ENCODE measurements around the gene MEF2C. TPM values are rescaled to one million over a fixed set of nuclear protein-coding genes. Genes with fewer than 3 reads are reported as not detected.
"Not testable (repeated sequence)": the region's sequence is repeated elsewhere in the genome, so short reads cannot be mapped to it uniquely, and the experiment has no call there.

Gene MEF2C
- total RNA-seq, result 0.33 and 0.71 TPM in 2 replicates

- peak; percentile 59 for DNase-seq
- peaks cover 20% of the 10 kb centered on the region for H3K4me1 Mint-ChIP-seq
- H3K9me3 Mint-ChIP-seq, result no peaks in the 10 kb centered on the region
- peaks cover 64% of the 10 kb centered on the region for H3K27me3 Mint-ChIP-seq
- peak within 1 kb of the TSS; percentile 82 for H3K4me3 Mint-ChIP-seq
- peak within 1 kb of the TSS; percentile 8 for H3K27ac Mint-ChIP-seq
- intact Hi-C loops (cut with micrococcal nuclease), result loop anchor here (5.0 to 10.0 kb wide), 5 partner anchors 51 to 1098 kb away; no protein-coding TSS in a partner anchor
- H3K36me3 Mint-ChIP-seq (ENCODE audit: low read depth), result no peaks in the 10 kb centered on the region
Measured at GRCh38 chr5:88883059-88883835, at the start of gene MEF2C. MEF2C (minus strand) TSS chr5:88883184; CDS start chr5:88823788, 59,396 bp downstream.

- Mint-ChIP-seq H3K9me3 (no peaks in the 10 kb centered on the region), H3K27ac (no peak overlapping the region), H3K27me3 (peaks cover 4% of the 10 kb centered on the region), H3K4me3 (no peak overlapping the region), H3K36me3 (ENCODE audit: low read depth) (no peaks in the 10 kb centered on the region), H3K4me1 (no peaks in the 10 kb centered on the region)
- no peak for DNase-seq
- intact Hi-C loops (cut with micrococcal nuclease), result no loop called here
Measured at GRCh38 chr5:88932541-88932940, 49.6 kb upstream of the MEF2C start.

- no peak for DNase-seq
- Mint-ChIP-seq H3K4me1 (no peaks in the 10 kb centered on the region), H3K27me3 (peaks cover 3% of the 10 kb centered on the region), H3K4me3 (no peak overlapping the region), H3K36me3 (ENCODE audit: low read depth) (no peaks in the 10 kb centered on the region), H3K9me3 (no peaks in the 10 kb centered on the region), H3K27ac (no peak overlapping the region)
- intact Hi-C loops (cut with micrococcal nuclease), result no loop called here
Measured at GRCh38 chr5:88930335-88930734, 47.4 kb upstream of the MEF2C start.

- intact Hi-C loops (cut with micrococcal nuclease), result no loop called here
- H3K36me3 Mint-ChIP-seq (ENCODE audit: low read depth), result no peaks in the 10 kb centered on the region
- no peaks in the 10 kb centered on the region for H3K9me3 Mint-ChIP-seq
- H3K4me1 Mint-ChIP-seq, result no peaks in the 10 kb centered on the region
- DNase-seq, result no peak
- no peak overlapping the region for H3K4me3 Mint-ChIP-seq
- H3K27me3 Mint-ChIP-seq, result no peaks in the 10 kb centered on the region
- H3K27ac Mint-ChIP-seq, result no peak overlapping the region
Measured at GRCh38 chr5:88929385-88929784, 46.4 kb upstream of the MEF2C start.

- Mint-ChIP-seq H3K36me3 (ENCODE audit: low read depth) (no peaks in the 10 kb centered on the region), H3K27ac (no peak overlapping the region), H3K27me3 (no peaks in the 10 kb centered on the region), H3K4me3 (no peak overlapping the region), H3K9me3 (no peaks in the 10 kb centered on the region), H3K4me1 (no peaks in the 10 kb centered on the region)
- intact Hi-C loops (cut with micrococcal nuclease), result no loop called here
- DNase-seq, result no peak
Measured at GRCh38 chr5:88926774-88927173, 43.8 kb upstream of the MEF2C start.

GRCh38 chr5:88925692-88926490 lies 42.9 kb upstream of the MEF2C start:
- Mint-ChIP-seq H3K9me3 (no peaks in the 10 kb centered on the region), H3K4me3 (no peak overlapping the region), H3K27ac (no peak overlapping the region), H3K36me3 (ENCODE audit: low read depth) (no peaks in the 10 kb centered on the region), H3K27me3 (no peaks in the 10 kb centered on the region), H3K4me1 (no peaks in the 10 kb centered on the region)
- intact Hi-C loops (cut with micrococcal nuclease), result no loop called here
- no peak for DNase-seq

GRCh38 chr5:88924330-88924657 lies 41.3 kb upstream of the MEF2C start:
- Mint-ChIP-seq H3K4me3 (no peak overlapping the region), H3K36me3 (ENCODE audit: low read depth) (no peaks in the 10 kb centered on the region), H3K9me3 (no peaks in the 10 kb centered on the region), H3K27me3 (no peaks in the 10 kb centered on the region), H3K27ac (no peak overlapping the region), H3K4me1 (no peaks in the 10 kb centered on the region)
- intact Hi-C loops (cut with micrococcal nuclease), result no loop called here
- DNase-seq, result no peak

- H3K4me3 Mint-ChIP-seq, result no peak overlapping the region
- H3K9me3 Mint-ChIP-seq, result no peaks in the 10 kb centered on the region
- H3K36me3 Mint-ChIP-seq (ENCODE audit: low read depth), result no peaks in the 10 kb centered on the region
- DNase-seq, result no peak
- no peak overlapping the region for H3K27ac Mint-ChIP-seq
- H3K27me3 Mint-ChIP-seq, result no peaks in the 10 kb centered on the region
- no peaks in the 10 kb centered on the region for H3K4me1 Mint-ChIP-seq
- intact Hi-C loops (cut with micrococcal nuclease), result no loop called here
Measured at GRCh38 chr5:88923623-88924329, 40.8 kb upstream of the MEF2C start.

GRCh38 chr5:88912743-88913142 lies 29.8 kb upstream of the MEF2C start:
- intact Hi-C loops (cut with micrococcal nuclease); H3K4me1 Mint-ChIP-seq; H3K27ac Mint-ChIP-seq; H3K9me3 Mint-ChIP-seq; H3K27me3 Mint-ChIP-seq; H3K36me3 Mint-ChIP-seq (ENCODE audit: low read depth); H3K4me3 Mint-ChIP-seq; DNase-seq: not testable (repeated sequence)

- DNase-seq; H3K4me1 Mint-ChIP-seq; H3K36me3 Mint-ChIP-seq (ENCODE audit: low read depth); H3K27me3 Mint-ChIP-seq; H3K4me3 Mint-ChIP-seq; intact Hi-C loops (cut with micrococcal nuclease); H3K27ac Mint-ChIP-seq; H3K9me3 Mint-ChIP-seq: not testable (repeated sequence)
Measured at GRCh38 chr5:88911059-88911572, 28.1 kb upstream of the MEF2C start.

GRCh38 chr5:88904478-88904877 lies 21.5 kb upstream of the MEF2C start:
- H3K27me3 Mint-ChIP-seq, H3K27ac Mint-ChIP-seq: not testable (repeated sequence)

GRCh38 chr5:88903966-88904365 lies 21.0 kb upstream of the MEF2C start:
- H3K36me3 Mint-ChIP-seq (ENCODE audit: low read depth); H3K4me1 Mint-ChIP-seq; H3K4me3 Mint-ChIP-seq; H3K9me3 Mint-ChIP-seq; H3K27me3 Mint-ChIP-seq; H3K27ac Mint-ChIP-seq; intact Hi-C loops (cut with micrococcal nuclease); DNase-seq: not testable (repeated sequence)

More at GRCh38 chr5:88904478-88904877, 21.5 kb upstream of the MEF2C start:
- H3K4me3 Mint-ChIP-seq; H3K9me3 Mint-ChIP-seq; DNase-seq; intact Hi-C loops (cut with micrococcal nuclease); H3K4me1 Mint-ChIP-seq; H3K36me3 Mint-ChIP-seq (ENCODE audit: low read depth): not testable (repeated sequence)

- DNase-seq; H3K27ac Mint-ChIP-seq; H3K36me3 Mint-ChIP-seq (ENCODE audit: low read depth); H3K9me3 Mint-ChIP-seq; H3K27me3 Mint-ChIP-seq; H3K4me1 Mint-ChIP-seq; intact Hi-C loops (cut with micrococcal nuclease); H3K4me3 Mint-ChIP-seq: not testable (repeated sequence)
Measured at GRCh38 chr5:88901077-88901476, 18.1 kb upstream of the MEF2C start.

Measured in activated CD4-positive, alpha-beta T cell treated with anti-CD3 and anti-CD28 coated beads, Interleukin-2, amount 10 ng/mL, durations not matched to agents 24 days and 14 days (primary cell).